ENCODE data around the gene C19orf33. TPM values are rescaled to one million over a fixed set of nuclear protein-coding genes. Genes with fewer than 3 reads are reported as not detected.

Gene C19orf33
- total and polyA plus RNA-seq, 2 of the 8 experiments (the other 6 are each of a cell fraction or from before 2014, with no cell fraction given), result 6.0 to 36.0 TPM

DNA sequence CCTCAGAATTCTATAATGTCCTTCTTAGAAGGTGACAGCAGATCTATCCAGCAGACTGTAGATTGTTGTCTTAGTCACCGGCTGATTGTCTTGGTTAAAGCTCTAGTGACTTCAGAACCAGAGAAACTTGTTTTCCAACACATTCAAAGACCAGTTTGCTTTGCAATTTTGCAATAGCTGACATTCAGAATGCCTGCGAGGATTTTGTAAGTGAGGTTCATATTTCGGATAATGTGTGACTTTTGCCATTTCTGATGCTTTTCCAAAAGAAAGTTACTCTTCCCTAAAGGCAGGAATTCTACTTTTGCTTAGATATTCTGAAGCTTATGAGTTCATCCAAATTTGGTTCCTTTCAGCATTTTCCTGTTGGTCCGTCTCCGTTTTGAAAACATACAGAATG, 26.5 kb upstream of the C19orf33 start (continued):
- TF ChIP-seq, protein P1, sequence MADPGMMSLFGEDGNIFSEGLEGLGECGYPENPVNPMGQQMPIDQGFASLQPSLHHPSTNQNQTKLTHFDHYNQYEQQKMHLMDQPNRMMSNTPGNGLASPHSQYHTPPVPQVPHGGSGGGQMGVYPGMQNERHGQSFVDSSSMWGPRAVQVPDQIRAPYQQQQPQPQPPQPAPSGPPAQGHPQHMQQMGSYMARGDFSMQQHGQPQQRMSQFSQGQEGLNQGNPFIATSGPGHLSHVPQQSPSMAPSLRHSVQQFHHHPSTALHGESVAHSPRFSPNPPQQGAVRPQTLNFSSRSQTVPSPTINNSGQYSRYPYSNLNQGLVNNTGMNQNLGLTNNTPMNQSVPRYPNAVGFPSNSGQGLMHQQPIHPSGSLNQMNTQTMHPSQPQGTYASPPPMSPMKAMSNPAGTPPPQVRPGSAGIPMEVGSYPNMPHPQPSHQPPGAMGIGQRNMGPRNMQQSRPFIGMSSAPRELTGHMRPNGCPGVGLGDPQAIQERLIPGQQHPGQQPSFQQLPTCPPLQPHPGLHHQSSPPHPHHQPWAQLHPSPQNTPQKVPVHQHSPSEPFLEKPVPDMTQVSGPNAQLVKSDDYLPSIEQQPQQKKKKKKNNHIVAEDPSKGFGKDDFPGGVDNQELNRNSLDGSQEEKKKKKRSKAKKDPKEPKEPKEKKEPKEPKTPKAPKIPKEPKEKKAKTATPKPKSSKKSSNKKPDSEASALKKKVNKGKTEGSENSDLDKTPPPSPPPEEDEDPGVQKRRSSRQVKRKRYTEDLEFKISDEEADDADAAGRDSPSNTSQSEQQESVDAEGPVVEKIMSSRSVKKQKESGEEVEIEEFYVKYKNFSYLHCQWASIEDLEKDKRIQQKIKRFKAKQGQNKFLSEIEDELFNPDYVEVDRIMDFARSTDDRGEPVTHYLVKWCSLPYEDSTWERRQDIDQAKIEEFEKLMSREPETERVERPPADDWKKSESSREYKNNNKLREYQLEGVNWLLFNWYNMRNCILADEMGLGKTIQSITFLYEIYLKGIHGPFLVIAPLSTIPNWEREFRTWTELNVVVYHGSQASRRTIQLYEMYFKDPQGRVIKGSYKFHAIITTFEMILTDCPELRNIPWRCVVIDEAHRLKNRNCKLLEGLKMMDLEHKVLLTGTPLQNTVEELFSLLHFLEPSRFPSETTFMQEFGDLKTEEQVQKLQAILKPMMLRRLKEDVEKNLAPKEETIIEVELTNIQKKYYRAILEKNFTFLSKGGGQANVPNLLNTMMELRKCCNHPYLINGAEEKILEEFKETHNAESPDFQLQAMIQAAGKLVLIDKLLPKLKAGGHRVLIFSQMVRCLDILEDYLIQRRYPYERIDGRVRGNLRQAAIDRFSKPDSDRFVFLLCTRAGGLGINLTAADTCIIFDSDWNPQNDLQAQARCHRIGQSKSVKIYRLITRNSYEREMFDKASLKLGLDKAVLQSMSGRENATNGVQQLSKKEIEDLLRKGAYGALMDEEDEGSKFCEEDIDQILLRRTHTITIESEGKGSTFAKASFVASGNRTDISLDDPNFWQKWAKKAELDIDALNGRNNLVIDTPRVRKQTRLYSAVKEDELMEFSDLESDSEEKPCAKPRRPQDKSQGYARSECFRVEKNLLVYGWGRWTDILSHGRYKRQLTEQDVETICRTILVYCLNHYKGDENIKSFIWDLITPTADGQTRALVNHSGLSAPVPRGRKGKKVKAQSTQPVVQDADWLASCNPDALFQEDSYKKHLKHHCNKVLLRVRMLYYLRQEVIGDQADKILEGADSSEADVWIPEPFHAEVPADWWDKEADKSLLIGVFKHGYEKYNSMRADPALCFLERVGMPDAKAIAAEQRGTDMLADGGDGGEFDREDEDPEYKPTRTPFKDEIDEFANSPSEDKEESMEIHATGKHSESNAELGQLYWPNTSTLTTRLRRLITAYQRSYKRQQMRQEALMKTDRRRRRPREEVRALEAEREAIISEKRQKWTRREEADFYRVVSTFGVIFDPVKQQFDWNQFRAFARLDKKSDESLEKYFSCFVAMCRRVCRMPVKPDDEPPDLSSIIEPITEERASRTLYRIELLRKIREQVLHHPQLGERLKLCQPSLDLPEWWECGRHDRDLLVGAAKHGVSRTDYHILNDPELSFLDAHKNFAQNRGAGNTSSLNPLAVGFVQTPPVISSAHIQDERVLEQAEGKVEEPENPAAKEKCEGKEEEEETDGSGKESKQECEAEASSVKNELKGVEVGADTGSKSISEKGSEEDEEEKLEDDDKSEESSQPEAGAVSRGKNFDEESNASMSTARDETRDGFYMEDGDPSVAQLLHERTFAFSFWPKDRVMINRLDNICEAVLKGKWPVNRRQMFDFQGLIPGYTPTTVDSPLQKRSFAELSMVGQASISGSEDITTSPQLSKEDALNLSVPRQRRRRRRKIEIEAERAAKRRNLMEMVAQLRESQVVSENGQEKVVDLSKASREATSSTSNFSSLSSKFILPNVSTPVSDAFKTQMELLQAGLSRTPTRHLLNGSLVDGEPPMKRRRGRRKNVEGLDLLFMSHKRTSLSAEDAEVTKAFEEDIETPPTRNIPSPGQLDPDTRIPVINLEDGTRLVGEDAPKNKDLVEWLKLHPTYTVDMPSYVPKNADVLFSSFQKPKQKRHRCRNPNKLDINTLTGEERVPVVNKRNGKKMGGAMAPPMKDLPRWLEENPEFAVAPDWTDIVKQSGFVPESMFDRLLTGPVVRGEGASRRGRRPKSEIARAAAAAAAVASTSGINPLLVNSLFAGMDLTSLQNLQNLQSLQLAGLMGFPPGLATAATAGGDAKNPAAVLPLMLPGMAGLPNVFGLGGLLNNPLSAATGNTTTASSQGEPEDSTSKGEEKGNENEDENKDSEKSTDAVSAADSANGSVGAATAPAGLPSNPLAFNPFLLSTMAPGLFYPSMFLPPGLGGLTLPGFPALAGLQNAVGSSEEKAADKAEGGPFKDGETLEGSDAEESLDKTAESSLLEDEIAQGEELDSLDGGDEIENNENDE (IDR thresholded peaks at IDR 0.05; ENCODE audit: insufficient replicate concordance, low read length), result no peak
- TF ChIP-seq SIN3A (conservative IDR thresholded peaks at IDR 0.05 in 1 of 2, IDR thresholded peaks at IDR 0.05 in 1 of 2; ENCODE audit: low read depth in 1 of 2, low read length in 2 of 2) (no peak), YY1 (IDR thresholded peaks at IDR 0.05; ENCODE audit: low read depth, low read length) (no peak), KDM4A (IDR thresholded peaks at IDR 0.05; ENCODE audit: low read depth, low read length, severe bottlenecking) (no peak), TAF7 (optimal IDR thresholded peaks at IDR 0.05; ENCODE audit: borderline replicate concordance, low read depth, low read length) (no peak), SUZ12 (IDR thresholded peaks at IDR 0.05; ENCODE audit: low read length) (no peak), RXRA (IDR thresholded peaks at IDR 0.05; ENCODE audit: insufficient read depth, low read depth, low read length) (no peak), SRF (IDR thresholded peaks at IDR 0.05; ENCODE audit: low read depth, low read length) (no peak), KDM1A (IDR thresholded peaks at IDR 0.05; ENCODE audit: borderline replicate concordance, low read length) (no peak)
- TF ChIP-seq, protein P2, sequence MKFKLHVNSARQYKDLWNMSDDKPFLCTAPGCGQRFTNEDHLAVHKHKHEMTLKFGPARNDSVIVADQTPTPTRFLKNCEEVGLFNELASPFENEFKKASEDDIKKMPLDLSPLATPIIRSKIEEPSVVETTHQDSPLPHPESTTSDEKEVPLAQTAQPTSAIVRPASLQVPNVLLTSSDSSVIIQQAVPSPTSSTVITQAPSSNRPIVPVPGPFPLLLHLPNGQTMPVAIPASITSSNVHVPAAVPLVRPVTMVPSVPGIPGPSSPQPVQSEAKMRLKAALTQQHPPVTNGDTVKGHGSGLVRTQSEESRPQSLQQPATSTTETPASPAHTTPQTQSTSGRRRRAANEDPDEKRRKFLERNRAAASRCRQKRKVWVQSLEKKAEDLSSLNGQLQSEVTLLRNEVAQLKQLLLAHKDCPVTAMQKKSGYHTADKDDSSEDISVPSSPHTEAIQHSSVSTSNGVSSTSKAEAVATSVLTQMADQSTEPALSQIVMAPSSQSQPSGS (IDR thresholded peaks at IDR 0.05; ENCODE audit: low read length), result no peak

Measured in H1 (cell line).